B cell (primary cell): Measurements from ENCODE around the gene EPC1. TPM values are rescaled to one million over a fixed set of nuclear protein-coding genes. Genes with fewer than 3 reads are reported as not detected.

Source experiments
- ATAC-seq: fragments of 200-7000 bp; cut with Tn5 transposase; one replicate; pipeline ENCODE4 v1.10.0; 2021; ENCODE audit warnings: low read depth, mild to moderate bottlenecking, moderate number of reproducible peaks, moderate library complexity
- CTCF ChIA-PET: fragments of 350-600 bp; sonication (Branson Sonifier 250); formaldehyde crosslinking; loops from one replicate; lab custom pipeline; 2021; ENCODE audit warnings: antibody characterized with exemption, inconsistent platforms; lab: Charles Lee
- POLR2A ChIA-PET: fragments of 350-600 bp; sonication (Branson Sonifier 250); formaldehyde crosslinking; loops from one replicate; lab custom pipeline; 2021; ENCODE audit warnings: antibody characterized with exemption; lab: Charles Lee
- DNase-seq: peaks from one replicate; pipeline ENCODE4 v3.0.0; 2013
- H2AFZ ChIP-seq: 2 replicates; pipeline ENCODE4 v1.6.1; 2012; ENCODE audit warnings: mild to moderate bottlenecking, low read depth, low read length; ENCODE audit not compliant: insufficient read depth, poor library complexity, severe bottlenecking
- H3K27ac ChIP-seq, 2 donors: 1 replicate in 1 of 2; 2 replicates in 1 of 2; pipeline ENCODE4 v1.5.1; 2012 to 2013; ENCODE audit warnings: low read length in 2 of 2, mild to moderate bottlenecking in 2 of 2, moderate library complexity in 1 of 2
- H3K27me3 ChIP-seq, 4 experiments: fragments of 200-600 bp in 1 of 4; sonication (generic) in 1 of 4; replicated peaks in 1 of 4; 1 replicate in 2 of 4; 2 replicates in 2 of 4; pipeline versions ENCODE4 v1.6.1 to v1.7.0; 2013 to 2016; ENCODE audit warnings: low read length in 3 of 4, mild to moderate bottlenecking in 2 of 4, mixed read lengths in 1 of 4, moderate library complexity in 1 of 4; ENCODE audit not compliant: insufficient read depth in 4 of 4, control insufficient read depth in 3 of 4; ENCODE audit errors: control extremely low read depth in 1 of 4
- H3K36me3 ChIP-seq, 2 experiments: replicated peaks in 1 of 2; 1 replicate in 1 of 2; 2 replicates in 1 of 2; pipeline versions ENCODE4 v1.6.1 to v1.7.1; 2013; ENCODE audit warnings: low read length in 1 of 2; ENCODE audit not compliant: insufficient read depth in 2 of 2, control insufficient read depth in 1 of 2; ENCODE audit errors: control extremely low read depth in 1 of 2, extremely low read depth in 1 of 2
- H3K4me1 ChIP-seq, 2 donors: fragments of 200-600 bp in 1 of 2; sonication (generic) in 1 of 2; 1 replicate in 1 of 2; 2 replicates in 1 of 2; pipeline versions ENCODE4 v1.5.1 to v1.6.1; 2013 to 2017; ENCODE audit warnings: low read length in 2 of 2; ENCODE audit not compliant: control insufficient read depth in 2 of 2, insufficient read depth in 2 of 2
- H3K4me2 ChIP-seq: replicated peaks from 2 replicates; pipeline ENCODE3; 2012; ENCODE audit warnings: mild to moderate bottlenecking, low read depth, low read length; ENCODE audit not compliant: poor library complexity, severe bottlenecking
- H3K4me3 ChIP-seq, 5 experiments: fragments of 200-600 bp in 1 of 5; sonication (generic) in 1 of 5; 1 replicate in 3 of 5; 2 replicates in 2 of 5; pipeline versions ENCODE4 v1.5.1 to v1.7.0; 2011 to 2016; ENCODE audit warnings: low read length in 4 of 5, mild to moderate bottlenecking in 4 of 5, low read depth in 2 of 5, control low read depth in 1 of 5, moderate library complexity in 1 of 5; ENCODE audit not compliant: insufficient read depth in 1 of 5; ENCODE audit errors: control extremely low read depth in 1 of 5, extremely low read depth in 1 of 5
- H3K79me2 ChIP-seq: fragments of 200-600 bp; sonication (generic); one replicate; pipeline ENCODE4 v1.6.0; 2016; ENCODE audit warnings: low read length; ENCODE audit not compliant: control insufficient read depth, insufficient read depth
- H3K9ac ChIP-seq: fragments of 200-600 bp; sonication (generic); 2 replicates; pipeline ENCODE4 v1.6.1; 2017; ENCODE audit warnings: mild to moderate bottlenecking, low read length, moderate library complexity
- H3K9me3 ChIP-seq, 3 donors: one replicate each; pipeline versions ENCODE4 v1.6.1 to v1.7.1; 2013; ENCODE audit warnings: low read length in 2 of 3; ENCODE audit not compliant: control insufficient read depth in 2 of 3, insufficient read depth in 1 of 3; ENCODE audit errors: control extremely low read depth in 1 of 3
- H4K20me1 ChIP-seq: 2 replicates; pipeline ENCODE4 v1.6.0; 2012; ENCODE audit warnings: mild to moderate bottlenecking, low read length; ENCODE audit not compliant: insufficient read depth, control insufficient read depth, poor library complexity, severe bottlenecking
- H3K27ac Mint-ChIP-seq: one replicate; pipeline ENCODE4 v1.8.0; 2021; ENCODE audit warnings: mixed read lengths
- H3K27me3 Mint-ChIP-seq: one replicate; pipeline ENCODE4 v1.8.0; 2021; ENCODE audit warnings: mixed read lengths
- H3K4me1 Mint-ChIP-seq: one replicate; pipeline ENCODE4 v1.8.0; 2021; ENCODE audit warnings: mixed read lengths
- H3K4me3 Mint-ChIP-seq: one replicate; pipeline ENCODE4 v1.8.0; 2021; ENCODE audit warnings: mixed read lengths
- H3K9me3 Mint-ChIP-seq: one replicate; pipeline ENCODE4 v1.8.0; 2022; ENCODE audit warnings: mixed read lengths; ENCODE audit not compliant: insufficient read depth
- CTCF ChIP-seq: fragments of 200-600 bp; IDR thresholded peaks from one replicate; pipeline ENCODE4 v1.8.0; 2022; ENCODE audit warnings: antibody characterized with exemption, mild to moderate bottlenecking
- EZH2 ChIP-seq: IDR thresholded peaks from 2 replicates; pipeline ENCODE4 v1.6.1; 2012; ENCODE audit warnings: borderline replicate concordance, low read depth, mild to moderate bottlenecking, moderate library complexity, low read length; ENCODE audit not compliant: insufficient read depth, poor library complexity, severe bottlenecking
- WGBS: methylation state at CpG from one replicate; pipeline ENCODE4 v1.1.5; 2013; ENCODE audit warnings: missing lambda C conversion rate; ENCODE audit not compliant: insufficient coverage; 5-methylcytosine and 5-hydroxymethylcytosine counted together
- intact Hi-C: fragments of 100-400 bp; cut with micrococcal nuclease; formaldehyde crosslinking; loops from one replicate; pipeline ENCODE4 v1.10.0; 2022
- polyA plus RNA-seq: library from polyadenylated mRNA; depleted of rRNA; stranded (reverse); fragments of >200 nt; gene quantifications from 2 replicates; pipeline ENCODE4 v1.2.3, GENCODE V29; 2012
- total RNA-seq, 2 donors: library from RNA; stranded (reverse); fragments of 120-200 nt in 1 of 2; gene quantifications; 1 replicate in 1 of 2; 2 replicates in 1 of 2; pipeline versions ENCODE4 v1.2.3 to v1.2.4, GENCODE V29; 2013 to 2022

Gene EPC1
- total and polyA plus RNA-seq, 2 donors (not counting 1 experiment from before 2014, with no cell fraction given), result 120 to 220 TPM

GRCh38 chr10:32293581-32293980 is 53.4 kb downstream of the EPC1 start:
- 100% methylated on average over 1 of the region's 4 CpGs for WGBS
- CTCF ChIA-PET, result interaction anchor here (0.6 to 0.9 kb wide), 2 partner anchors 20 to 35 kb away, joined by 3 to 7 read pairs; no protein-coding TSS in a partner anchor

GRCh38 chr10:32279795-32280194 is 67.2 kb downstream of the EPC1 start:
- Histone ChIP-seq H3K27me3 (no peaks in the 10 kb centered on the region), H3K4me2 (no peak overlapping the region), H3K9me3 (no peaks in the 10 kb centered on the region), H4K20me1 (peaks cover 5% of the 10 kb centered on the region), H2AFZ (no peak overlapping the region), H3K4me1 (no peaks in the 10 kb centered on the region), H3K79me2 (peaks cover 25% of the 10 kb centered on the region), H3K27ac (no peak overlapping the region), H3K4me3 (no peak overlapping the region), H3K36me3 (peaks cover 3 to 30% of the 10 kb centered on the region in 2 experiments), H3K9ac (no peak overlapping the region)
- Mint-ChIP-seq H3K4me3 (no peak overlapping the region), H3K9me3 (no peaks in the 10 kb centered on the region), H3K27ac (no peak overlapping the region), H3K27me3 (no peaks in the 10 kb centered on the region), H3K4me1 (no peaks in the 10 kb centered on the region)
- ATAC-seq, result no peak
- CTCF ChIA-PET, result no interaction called here
- intact Hi-C loops, result loop anchor here (5.0 kb wide), 1 partner anchor 38 kb away; no protein-coding TSS in a partner anchor
- 100% methylated on average over 1 of the region's 1 CpG for WGBS
- POLR2A ChIA-PET, result no interaction called here
- no peak for TF ChIP-seq EZH2
- no peak for TF ChIP-seq CTCF
- no peak for DNase-seq

More at GRCh38 chr10:32293581-32293980, 53.4 kb downstream of the EPC1 start:
- H3K4me1 ChIP-seq, result no peaks in the 10 kb centered on the region
- peaks cover 53% of the 10 kb centered on the region for H3K79me2 ChIP-seq
- H3K27ac Mint-ChIP-seq, result no peak overlapping the region
- H3K9me3 Mint-ChIP-seq, result no peaks in the 10 kb centered on the region
- no peak overlapping the region for H3K4me3 Mint-ChIP-seq
- peaks cover 56% of the 10 kb centered on the region for H4K20me1 ChIP-seq
- POLR2A ChIA-PET, result no interaction called here
- ATAC-seq, result no peak
- DNase-seq, result no peak
- H3K27me3 Mint-ChIP-seq, result no peaks in the 10 kb centered on the region
- H3K4me2 ChIP-seq, result no peak overlapping the region
- H3K9ac ChIP-seq, result no peak overlapping the region
- H3K27ac ChIP-seq, result no peak overlapping the region
- H3K27me3 ChIP-seq, result no peaks in the 10 kb centered on the region
- no peak overlapping the region for H3K4me3 ChIP-seq
- peaks cover 8% of the 10 kb centered on the region for H3K4me1 Mint-ChIP-seq
- H3K9me3 ChIP-seq, result no peaks in the 10 kb centered on the region
- intact Hi-C loops, result loop anchor here (5.0 kb wide), 2 partner anchors 39 to 54 kb away; partner anchors contain the start of gene EPC1
- no peak for TF ChIP-seq CTCF
- TF ChIP-seq EZH2, result no peak
- H2AFZ ChIP-seq, result no peak overlapping the region
- peaks cover 0 to 41% of the 10 kb centered on the region in 2 experiments for H3K36me3 ChIP-seq
